Smooth muscle cell (in vitro differentiated cells): ENCODE results near the gene CCDC66. TPM values are rescaled to one million over a fixed set of nuclear protein-coding genes. Genes with fewer than 3 reads are reported as not detected.

Experiments
- DNase-seq: peaks from one replicate; lab custom pipeline; 2025; ENCODE audit not compliant: unreplicated experiment; lab: John Stamatoyannopoulos, UW
- H2AFZ ChIP-seq: fragments of 200-600 bp; sonication (generic); 2 replicates; pipeline ENCODE4 v1.6.0; 2016; ENCODE audit warnings: antibody characterized with exemption, low read depth, mild to moderate bottlenecking
- H3F3A ChIP-seq: fragments of 200-600 bp; sonication (generic); 2 replicates; pipeline ENCODE4 v1.6.0; 2017; ENCODE audit warnings: antibody characterized with exemption, low read depth
- H3K27ac ChIP-seq: fragments of 200-600 bp; sonication (generic); 2 replicates; pipeline ENCODE4 v1.5.1; 2016; ENCODE audit warnings: low read depth, mild to moderate bottlenecking
- H3K27me3 ChIP-seq: fragments of 200-600 bp; sonication (generic); 2 replicates; pipeline ENCODE4 v1.6.1; 2016; ENCODE audit warnings: low read depth, mild to moderate bottlenecking
- H3K36me3 ChIP-seq: fragments of 200-600 bp; sonication (generic); 2 replicates; pipeline ENCODE4 v1.5.1; 2016; ENCODE audit warnings: low read depth
- H3K4me1 ChIP-seq: fragments of 200-600 bp; sonication (generic); 2 replicates; pipeline ENCODE4 v1.5.1; 2016; ENCODE audit warnings: low read depth
- H3K4me2 ChIP-seq: fragments of 200-600 bp; sonication (generic); 2 replicates; pipeline ENCODE4 v1.6.0; 2016; ENCODE audit warnings: mild to moderate bottlenecking
- H3K4me3 ChIP-seq: fragments of 200-600 bp; sonication (generic); 2 replicates; pipeline ENCODE4 v1.5.1; 2016; ENCODE audit warnings: mild to moderate bottlenecking
- H3K79me2 ChIP-seq: fragments of 200-600 bp; sonication (generic); 2 replicates; pipeline ENCODE4 v1.6.0; 2016; ENCODE audit warnings: low read depth, mild to moderate bottlenecking
- H3K9ac ChIP-seq: fragments of 200-600 bp; sonication (generic); 2 replicates; pipeline ENCODE4 v1.6.0; 2016; ENCODE audit warnings: low read depth
- H3K9me3 ChIP-seq: fragments of 200-600 bp; sonication (generic); replicated peaks from 2 replicates; pipeline ENCODE4 v1.5.1; 2016; ENCODE audit warnings: low read depth
- H4K20me1 ChIP-seq: fragments of 200-600 bp; sonication (generic); 2 replicates; pipeline ENCODE4 v1.6.0; 2016; ENCODE audit warnings: low read depth
- CTCF ChIP-seq: fragments of 200-600 bp; sonication (generic); IDR thresholded peaks from 2 replicates; pipeline ENCODE4 v1.5.1; 2017; ENCODE audit warnings: borderline replicate concordance, mild to moderate bottlenecking, antibody characterized with exemption; ENCODE audit not compliant: insufficient read depth, poor library complexity, severe bottlenecking
- WGBS: methylation state at CpG from one replicate; pipeline ENCODE4 v1.1.7; 2016; ENCODE audit warnings: low lambda C conversion rate; 5-methylcytosine and 5-hydroxymethylcytosine counted together
- polyA plus RNA-seq: library from polyadenylated mRNA; unstranded; fragments of >200 nt; fragmentation: Nextera tagmentation; extraction: Ambion mirVana; gene quantifications from 2 replicates; pipeline ENCODE4 v1.2.1, GENCODE V29; 2016
- total RNA-seq: library from RNA; depleted of rRNA; stranded (reverse); fragments of >200 nt; gene quantifications from 2 replicates; pipeline ENCODE4 v1.2.3, GENCODE V29; 2014

The CCDC66 gene
- total and polyA plus RNA-seq, 2 experiments from 2014 or later, result 9.3 to 24.3 TPM

- 84% methylated on average over 8 of the region's 8 CpGs for WGBS
- TF ChIP-seq CTCF, result no peak
- H3K9ac ChIP-seq, result no peak overlapping the region
- H3K4me2 ChIP-seq, result no peak overlapping the region
- H3K27ac ChIP-seq, result no peak overlapping the region
- H3K36me3 ChIP-seq, result no peaks in the 10 kb centered on the region
- H4K20me1 ChIP-seq, result peaks cover 5% of the 10 kb centered on the region
- no peak overlapping the region for H3K4me3 ChIP-seq
- H3K79me2 ChIP-seq, result peaks cover 11% of the 10 kb centered on the region
- no peaks in the 10 kb centered on the region for H3K4me1 ChIP-seq
- H3K27me3 ChIP-seq, result no peaks in the 10 kb centered on the region
- H3F3A ChIP-seq, result no peaks in the 10 kb centered on the region
- no peak overlapping the region for H2AFZ ChIP-seq
- DNase-seq, result no peak
- H3K9me3 ChIP-seq, result no peaks in the 10 kb centered on the region
Measured at GRCh38 chr3:56611364-56611763, 54.4 kb downstream of the CCDC66 start.

- H3K4me2 ChIP-seq, result no peak overlapping the region
- 96% methylated on average over 6 of the region's 6 CpGs for WGBS
- H3K4me1 ChIP-seq, result no peaks in the 10 kb centered on the region
- no peak overlapping the region for H3K4me3 ChIP-seq
- H4K20me1 ChIP-seq, result peaks cover 5% of the 10 kb centered on the region
- H3F3A ChIP-seq, result no peaks in the 10 kb centered on the region
- no peak for DNase-seq
- no peak for TF ChIP-seq CTCF
- H3K9me3 ChIP-seq, result no peaks in the 10 kb centered on the region
- H3K27me3 ChIP-seq, result no peaks in the 10 kb centered on the region
- H3K9ac ChIP-seq, result no peak overlapping the region
- H2AFZ ChIP-seq, result no peak overlapping the region
- H3K79me2 ChIP-seq, result peaks cover 11% of the 10 kb centered on the region
- H3K27ac ChIP-seq, result no peak overlapping the region
- H3K36me3 ChIP-seq, result no peaks in the 10 kb centered on the region
Measured at GRCh38 chr3:56612146-56612545, 55.2 kb downstream of the CCDC66 start.

GRCh38 chr3:56613016-56613415 lies 56.0 kb downstream of the CCDC66 start:
- DNase-seq, result no peak
- 93% methylated on average over 1 of the region's 1 CpG for WGBS
- H3K79me2 ChIP-seq, result peaks cover 4% of the 10 kb centered on the region
- H3K4me3 ChIP-seq, result no peak overlapping the region
- no peaks in the 10 kb centered on the region for H3K4me1 ChIP-seq
- no peak overlapping the region for H2AFZ ChIP-seq
- H3K27ac ChIP-seq, result no peak overlapping the region
- H3K9ac ChIP-seq, result no peak overlapping the region
- no peaks in the 10 kb centered on the region for H3K27me3 ChIP-seq
- no peak overlapping the region for H3K4me2 ChIP-seq
- no peaks in the 10 kb centered on the region for H3K36me3 ChIP-seq
- H3F3A ChIP-seq, result no peaks in the 10 kb centered on the region
- H4K20me1 ChIP-seq, result peaks cover 5% of the 10 kb centered on the region
- H3K9me3 ChIP-seq, result no peaks in the 10 kb centered on the region
- TF ChIP-seq CTCF, result no peak

GRCh38 chr3:56616478-56617006 lies 59.6 kb downstream of the CCDC66 start:
- Histone ChIP-seq H3K9me3 (no peaks in the 10 kb centered on the region), H3K27ac (no peak overlapping the region), H3K79me2 (peaks cover 3% of the 10 kb centered on the region), H3K27me3 (no peaks in the 10 kb centered on the region), H3F3A (no peaks in the 10 kb centered on the region), H3K9ac (no peak overlapping the region), H3K4me2 (no peak overlapping the region), H3K36me3 (peaks cover 7% of the 10 kb centered on the region), H2AFZ (no peak overlapping the region), H4K20me1 (no peaks in the 10 kb centered on the region), H3K4me3 (no peak overlapping the region), H3K4me1 (no peaks in the 10 kb centered on the region)
- DNase-seq, result no peak
- WGBS, result 98% methylated on average over 2 of the region's 2 CpGs
- TF ChIP-seq CTCF, result no peak
